Measurements from ENCODE around the gene TRIM26.

DNA sequence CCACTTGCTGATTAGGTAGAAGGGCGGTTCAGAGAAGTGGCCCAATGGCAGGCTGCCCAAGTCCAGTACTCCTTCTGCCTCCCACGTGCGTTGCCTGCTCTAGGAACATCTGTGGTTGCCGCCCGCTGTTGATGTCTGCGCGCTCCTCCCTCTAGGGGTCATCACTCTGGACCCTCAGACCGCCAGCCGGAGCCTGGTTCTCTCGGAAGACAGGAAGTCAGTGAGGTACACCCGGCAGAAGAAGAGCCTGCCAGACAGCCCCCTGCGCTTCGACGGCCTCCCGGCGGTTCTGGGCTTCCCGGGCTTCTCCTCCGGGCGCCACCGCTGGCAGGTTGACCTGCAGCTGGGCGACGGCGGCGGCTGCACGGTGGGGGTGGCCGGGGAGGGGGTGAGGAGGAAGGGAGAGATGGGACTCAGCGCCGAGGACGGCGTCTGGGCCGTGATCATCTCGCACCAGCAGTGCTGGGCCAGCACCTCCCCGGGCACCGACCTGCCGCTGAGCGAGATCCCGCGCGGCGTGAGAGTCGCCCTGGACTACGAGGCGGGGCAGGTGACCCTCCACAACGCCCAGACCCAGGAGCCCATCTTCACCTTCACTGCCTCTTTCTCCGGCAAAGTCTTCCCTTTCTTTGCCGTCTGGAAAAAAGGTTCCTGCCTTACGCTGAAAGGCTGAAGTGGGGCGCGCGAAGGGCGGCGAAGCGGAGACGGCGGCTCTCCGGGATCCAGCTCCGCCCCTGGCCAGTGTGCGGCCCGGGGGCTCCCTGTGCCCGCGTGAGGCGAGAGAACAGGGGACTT lies 41.3 kb downstream of the TRIM26 start:
- TF ChIP-seq, protein P1, sequence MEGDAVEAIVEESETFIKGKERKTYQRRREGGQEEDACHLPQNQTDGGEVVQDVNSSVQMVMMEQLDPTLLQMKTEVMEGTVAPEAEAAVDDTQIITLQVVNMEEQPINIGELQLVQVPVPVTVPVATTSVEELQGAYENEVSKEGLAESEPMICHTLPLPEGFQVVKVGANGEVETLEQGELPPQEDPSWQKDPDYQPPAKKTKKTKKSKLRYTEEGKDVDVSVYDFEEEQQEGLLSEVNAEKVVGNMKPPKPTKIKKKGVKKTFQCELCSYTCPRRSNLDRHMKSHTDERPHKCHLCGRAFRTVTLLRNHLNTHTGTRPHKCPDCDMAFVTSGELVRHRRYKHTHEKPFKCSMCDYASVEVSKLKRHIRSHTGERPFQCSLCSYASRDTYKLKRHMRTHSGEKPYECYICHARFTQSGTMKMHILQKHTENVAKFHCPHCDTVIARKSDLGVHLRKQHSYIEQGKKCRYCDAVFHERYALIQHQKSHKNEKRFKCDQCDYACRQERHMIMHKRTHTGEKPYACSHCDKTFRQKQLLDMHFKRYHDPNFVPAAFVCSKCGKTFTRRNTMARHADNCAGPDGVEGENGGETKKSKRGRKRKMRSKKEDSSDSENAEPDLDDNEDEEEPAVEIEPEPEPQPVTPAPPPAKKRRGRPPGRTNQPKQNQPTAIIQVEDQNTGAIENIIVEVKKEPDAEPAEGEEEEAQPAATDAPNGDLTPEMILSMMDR (IDR thresholded peaks at IDR 0.05): no peak
- TF ChIP-seq POLR2A (IDR thresholded peaks at IDR 0.05): no peak
- no peak for TF ChIP-seq POLR2AphosphoS5 (IDR thresholded peaks at IDR 0.05)
- no peak for TF ChIP-seq EP300 (IDR thresholded peaks at IDR 0.05)
